H7 (cell line): ENCODE data around the gene RYR1. TPM values are rescaled to one million over a fixed set of nuclear protein-coding genes. Genes with fewer than 3 reads are reported as not detected.
"Not testable (repeated sequence)": the region's sequence is repeated elsewhere in the genome, so short reads cannot be mapped to it uniquely, and the experiment has no call there.

Source experiments
- DNase-seq: peaks from one replicate; pipeline ENCODE4 v3.0.0; 2012
- H3K27me3 ChIP-seq: 2 replicates; pipeline ENCODE4 v1.6.0; 2011; ENCODE audit warnings: mild to moderate bottlenecking, low read length; ENCODE audit not compliant: control insufficient read depth, insufficient read depth
- H3K36me3 ChIP-seq: replicated peaks from 2 replicates; pipeline ENCODE4 v1.5.1; 2011; ENCODE audit warnings: low read length; ENCODE audit not compliant: control insufficient read depth, insufficient read depth
- H3K4me3 ChIP-seq: 2 replicates; pipeline ENCODE4 v1.5.1; 2011; ENCODE audit warnings: low read depth, mild to moderate bottlenecking, control low read depth, low read length, moderate library complexity; ENCODE audit not compliant: insufficient read depth
- total RNA-seq: library from RNA; depleted of rRNA; stranded (reverse); fragments of >200 nt; shearing (Covaris generic); gene quantifications from 2 replicates; pipeline ENCODE4 v1.2.3, GENCODE V29; 2014

RYR1 gene
- total RNA-seq, 1 experiment from 2014 or later: 17.9 TPM

DNA sequence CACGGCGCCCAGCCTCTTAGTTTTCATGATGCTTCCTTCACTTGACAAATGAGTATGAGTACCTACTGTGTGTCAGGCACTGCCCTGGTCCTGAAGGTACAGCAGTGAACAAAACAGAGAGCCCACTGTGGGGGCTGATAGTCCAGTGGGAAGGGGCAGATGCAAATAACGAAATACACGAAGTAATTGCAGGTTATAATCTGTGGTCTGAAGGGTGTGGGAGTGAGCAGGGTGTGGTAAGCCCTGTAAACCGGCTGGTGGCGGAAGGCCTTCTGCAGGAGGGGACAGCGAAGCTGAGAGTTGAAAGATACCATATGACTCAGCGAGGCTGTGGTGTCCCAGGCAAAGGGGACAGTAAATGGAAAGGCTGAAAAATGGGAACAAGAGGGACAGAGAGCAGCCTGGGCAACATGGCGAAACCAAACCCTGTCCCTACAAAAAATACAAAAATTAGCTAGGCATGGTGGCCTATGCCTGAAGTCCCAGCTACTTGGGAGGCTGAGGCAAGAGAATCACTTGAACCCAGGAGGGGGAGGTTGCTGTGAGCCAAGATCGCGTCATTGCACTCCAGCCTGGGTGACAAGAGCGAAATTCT lies 123.8 kb downstream of the RYR1 start:
- DNase-seq: no peak
- Histone ChIP-seq H3K27me3 (no peaks in the 10 kb centered on the region), H3K4me3 (no peak overlapping the region), H3K36me3 (peaks cover 5% of the 10 kb centered on the region)

DNA sequence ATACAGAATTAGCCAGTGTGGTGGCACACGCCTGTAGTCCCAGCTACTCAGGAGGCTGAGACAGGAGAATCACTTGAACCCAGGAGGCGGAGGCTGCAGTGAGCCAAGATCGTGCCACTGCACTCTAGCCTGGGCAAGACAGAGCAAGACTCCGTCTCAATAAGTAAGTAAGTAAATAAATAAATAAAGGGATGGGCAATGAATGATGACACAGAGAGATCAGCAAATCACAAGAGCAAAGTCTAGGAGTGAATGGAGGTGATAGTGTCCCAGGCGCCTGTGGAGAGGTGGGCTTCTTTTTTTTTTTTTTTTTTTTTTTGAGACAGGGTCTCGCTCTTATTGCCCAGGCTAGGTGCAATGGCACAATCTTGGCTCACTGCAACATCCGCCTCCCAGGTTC lies 125.4 kb downstream of the RYR1 start:
- DNase-seq, H3K4me3 ChIP-seq, H3K27me3 ChIP-seq, H3K36me3 ChIP-seq: not testable (repeated sequence)

DNA sequence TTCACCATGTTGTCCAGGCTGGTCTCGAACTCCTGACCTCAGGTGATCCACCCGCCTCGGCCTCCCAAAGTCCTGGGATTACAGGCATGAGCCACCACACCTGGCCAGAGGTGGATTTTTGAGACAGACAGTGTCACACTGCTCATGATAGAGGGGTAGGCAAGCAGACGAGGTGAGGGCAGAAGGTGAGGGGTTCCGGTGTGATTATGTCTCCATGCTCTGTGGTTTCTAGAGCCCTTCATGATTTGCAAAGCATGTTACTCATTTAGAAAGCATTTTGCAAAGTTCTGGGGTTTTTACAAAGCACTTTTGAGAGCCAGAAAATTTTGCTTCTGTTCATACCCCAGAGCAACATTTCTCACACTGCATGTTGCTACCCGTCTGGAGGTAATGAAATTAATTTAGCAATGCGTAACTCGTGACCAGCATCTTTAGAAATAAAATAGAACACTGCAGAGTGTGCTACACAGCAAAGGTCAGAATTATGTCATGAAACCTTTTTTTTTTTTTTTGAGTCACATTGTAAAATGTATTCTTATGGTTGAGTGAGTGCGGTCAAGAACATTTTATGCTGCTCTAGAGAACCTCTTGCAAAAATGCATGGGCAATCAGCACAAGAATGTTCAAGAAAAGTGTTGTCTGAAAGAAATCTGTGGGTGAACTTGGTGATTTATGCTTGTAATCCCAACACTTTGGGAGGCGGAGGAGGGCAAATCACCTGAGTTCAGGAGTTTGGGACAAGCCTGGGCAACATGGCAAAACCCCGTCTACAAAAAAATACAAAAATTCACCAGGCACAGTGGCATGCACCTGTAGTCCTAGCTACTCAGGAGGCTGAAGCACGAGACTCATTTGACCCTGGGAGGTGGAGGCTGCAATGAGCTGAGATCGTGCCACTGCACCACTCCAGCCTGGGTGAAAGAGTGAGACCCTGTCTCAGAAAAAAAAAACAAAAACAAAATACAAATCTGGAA lies 126.2 kb downstream of the RYR1 start:
- Histone ChIP-seq H3K4me3 (no peak overlapping the region), H3K27me3 (no peaks in the 10 kb centered on the region), H3K36me3 (peaks cover 5% of the 10 kb centered on the region)
- DNase-seq: no peak

DNA sequence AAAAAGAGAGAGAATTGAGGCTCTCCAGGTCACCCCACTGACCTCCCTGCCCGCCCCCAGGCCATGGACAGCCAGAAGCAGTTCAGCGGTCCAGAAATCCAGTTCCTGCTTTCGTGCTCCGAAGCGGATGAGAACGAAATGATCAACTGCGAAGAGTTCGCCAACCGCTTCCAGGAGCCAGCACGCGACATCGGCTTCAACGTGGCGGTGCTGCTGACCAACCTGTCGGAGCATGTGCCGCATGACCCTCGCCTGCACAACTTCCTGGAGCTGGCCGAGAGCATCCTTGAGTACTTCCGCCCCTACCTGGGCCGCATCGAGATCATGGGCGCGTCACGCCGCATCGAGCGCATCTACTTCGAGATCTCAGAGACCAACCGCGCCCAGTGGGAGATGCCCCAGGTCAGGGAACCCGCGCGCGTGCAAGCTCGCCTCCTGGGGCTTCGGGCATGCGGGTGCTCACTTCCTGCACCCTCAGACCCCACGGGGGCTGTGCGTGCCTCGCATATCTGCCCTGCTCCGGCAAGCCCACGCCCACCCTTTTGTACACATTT lies 127.6 kb downstream of the RYR1 start:
- peaks cover 5% of the 10 kb centered on the region for H3K36me3 ChIP-seq
- H3K4me3 ChIP-seq: no peak overlapping the region
- peak; percentile 31 for DNase-seq
- no peaks in the 10 kb centered on the region for H3K27me3 ChIP-seq

DNA sequence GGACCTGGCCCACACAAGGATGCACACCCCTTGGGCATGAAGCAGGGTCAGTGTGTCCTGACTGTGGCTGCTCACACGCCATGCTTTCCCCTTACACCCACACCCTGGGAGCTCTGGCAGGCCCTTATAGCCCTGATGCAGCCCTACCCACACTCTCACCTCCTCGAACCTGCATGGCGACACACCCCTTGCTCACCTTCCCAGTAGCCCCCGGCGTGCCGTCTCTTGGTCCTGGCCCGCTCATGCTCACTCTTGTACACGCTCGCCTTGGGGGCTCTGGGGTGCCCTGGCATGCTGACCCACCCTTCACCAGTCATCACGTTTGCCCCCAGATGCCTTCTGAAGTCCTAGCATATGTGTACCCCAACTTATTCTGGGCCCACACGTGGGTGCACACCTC lies 128.2 kb downstream of the RYR1 start:
- H3K36me3 ChIP-seq: peaks cover 5% of the 10 kb centered on the region
- no peaks in the 10 kb centered on the region for H3K27me3 ChIP-seq
- DNase-seq: peak; percentile 32
- H3K4me3 ChIP-seq: no peak overlapping the region

DNA sequence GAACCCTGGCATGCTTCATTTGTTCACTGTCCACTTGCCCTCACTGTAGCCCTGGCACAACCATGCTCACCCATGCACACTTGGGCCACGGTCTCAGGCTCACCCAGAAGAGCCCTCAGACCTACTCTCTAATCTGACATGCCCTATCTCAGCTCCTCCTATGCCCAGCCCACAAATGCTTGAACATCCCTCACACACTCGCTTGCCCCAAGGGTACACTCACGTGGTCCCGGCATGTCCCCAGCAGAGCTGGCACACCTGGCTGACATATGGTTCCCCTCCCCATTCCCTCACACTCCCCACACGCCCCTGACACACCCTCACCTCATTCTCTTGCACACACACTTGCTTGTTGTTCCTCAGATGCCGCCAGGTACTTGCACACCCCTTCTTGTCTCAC lies 128.6 kb downstream of the RYR1 start:
- Histone ChIP-seq H3K27me3 (no peaks in the 10 kb centered on the region), H3K4me3 (no peak overlapping the region), H3K36me3 (peaks cover 5% of the 10 kb centered on the region)
- DNase-seq: no peak

DNA sequence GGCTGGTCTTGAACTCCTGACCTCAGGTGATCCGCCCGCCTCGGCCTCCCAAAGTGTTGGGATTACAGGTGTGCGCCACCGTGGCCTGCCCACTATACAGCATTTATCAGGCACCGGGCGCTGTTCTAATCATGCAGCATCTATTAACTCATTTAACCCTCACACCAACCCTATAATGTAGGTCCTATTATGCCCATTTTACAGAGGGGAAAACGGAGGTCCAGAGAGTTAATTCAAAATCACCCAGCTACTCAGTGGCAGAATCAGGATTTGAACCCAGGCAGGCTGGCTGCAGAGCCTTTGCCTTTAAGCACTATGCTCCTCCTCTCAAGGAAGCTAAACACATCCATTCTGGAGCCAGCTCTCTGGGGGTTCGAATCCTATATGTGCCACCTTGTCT lies 130.0 kb downstream of the RYR1 start:
- Histone ChIP-seq H3K27me3 (no peaks in the 10 kb centered on the region), H3K36me3 (peaks cover 5% of the 10 kb centered on the region), H3K4me3 (no peak overlapping the region)
- no peak for DNase-seq

DNA sequence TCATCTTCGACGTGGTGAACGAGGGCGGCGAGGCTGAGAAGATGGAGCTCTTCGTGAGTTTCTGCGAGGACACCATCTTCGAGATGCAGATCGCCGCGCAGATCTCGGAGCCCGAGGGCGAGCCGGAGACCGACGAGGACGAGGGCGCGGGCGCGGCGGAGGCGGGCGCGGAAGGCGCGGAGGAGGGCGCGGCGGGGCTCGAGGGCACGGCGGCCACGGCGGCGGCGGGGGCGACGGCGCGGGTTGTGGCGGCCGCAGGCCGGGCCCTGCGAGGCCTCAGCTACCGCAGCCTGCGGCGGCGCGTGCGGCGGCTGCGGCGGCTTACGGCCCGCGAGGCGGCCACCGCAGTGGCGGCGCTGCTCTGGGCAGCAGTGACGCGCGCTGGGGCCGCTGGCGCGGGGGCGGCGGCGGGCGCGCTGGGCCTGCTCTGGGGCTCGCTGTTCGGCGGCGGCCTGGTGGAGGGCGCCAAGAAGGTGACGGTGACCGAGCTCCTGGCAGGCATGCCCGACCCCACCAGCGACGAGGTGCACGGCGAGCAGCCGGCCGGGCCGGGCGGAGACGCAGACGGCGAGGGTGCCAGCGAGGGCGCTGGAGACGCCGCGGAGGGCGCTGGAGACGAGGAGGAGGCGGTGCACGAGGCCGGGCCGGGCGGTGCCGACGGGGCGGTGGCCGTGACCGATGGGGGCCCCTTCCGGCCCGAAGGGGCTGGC lies 131.6 kb downstream of the RYR1 start:
- no peaks in the 10 kb centered on the region for H3K27me3 ChIP-seq
- DNase-seq: peak; percentile 54
- H3K4me3 ChIP-seq: no peak overlapping the region
- peaks cover 5% of the 10 kb centered on the region for H3K36me3 ChIP-seq

DNA sequence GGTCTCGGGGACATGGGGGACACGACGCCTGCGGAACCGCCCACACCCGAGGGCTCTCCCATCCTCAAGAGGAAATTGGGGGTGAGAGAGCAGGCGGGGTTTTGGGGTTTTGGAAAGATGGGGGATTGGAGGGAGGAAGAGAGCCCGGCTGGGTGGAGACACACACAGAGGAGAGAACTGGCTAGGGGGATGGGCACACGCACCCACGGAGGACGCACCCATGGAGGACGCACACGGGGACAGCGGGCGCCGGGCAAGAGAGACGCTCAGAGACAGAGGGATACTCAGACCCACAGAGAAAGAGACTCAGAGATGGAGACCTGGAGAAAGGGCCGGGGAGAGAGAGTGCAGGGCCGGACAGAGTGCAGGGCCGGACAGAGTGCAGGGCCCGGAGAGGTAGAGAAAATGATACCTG lies 132.2 kb downstream of the RYR1 start:
- Histone ChIP-seq H3K36me3 (peaks cover 5% of the 10 kb centered on the region), H3K27me3 (no peaks in the 10 kb centered on the region), H3K4me3 (no peak overlapping the region)
- DNase-seq: peak; percentile 44

DNA sequence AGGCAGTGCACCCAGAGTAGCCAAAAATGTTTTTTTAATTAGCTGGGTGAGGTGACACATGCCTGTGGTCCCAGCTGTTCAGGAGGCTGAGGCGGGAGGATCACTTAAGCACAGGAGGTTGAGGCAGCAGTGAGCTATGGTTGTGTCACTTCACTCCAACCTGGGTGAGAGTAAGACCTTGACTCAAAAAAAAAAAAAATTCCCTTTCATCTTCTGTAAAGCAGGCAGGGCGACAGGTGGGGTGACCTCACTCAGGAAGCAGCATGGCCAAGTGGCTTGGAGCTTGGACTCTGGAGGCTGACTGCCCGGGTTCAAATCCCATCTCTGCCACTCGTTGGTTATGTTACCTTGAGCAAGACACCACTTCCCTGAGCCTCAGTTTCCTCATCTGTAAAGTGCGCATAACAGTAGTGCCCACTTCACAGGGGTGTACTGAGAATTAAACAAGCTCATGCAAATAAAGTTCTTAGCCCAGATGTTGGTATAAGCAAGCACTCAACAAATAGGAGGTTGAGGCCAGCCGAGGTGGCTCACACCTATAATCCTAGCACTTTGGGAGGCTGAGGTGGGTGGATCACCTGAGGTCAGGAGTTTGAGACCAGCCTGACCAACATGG lies 136.0 kb downstream of the RYR1 start:
- Histone ChIP-seq H3K27me3 (no peaks in the 10 kb centered on the region), H3K36me3 (no peaks in the 10 kb centered on the region; the same call in 1 of the 2 replicates), H3K4me3 (no peak overlapping the region)
- DNase-seq: no peak

DNA sequence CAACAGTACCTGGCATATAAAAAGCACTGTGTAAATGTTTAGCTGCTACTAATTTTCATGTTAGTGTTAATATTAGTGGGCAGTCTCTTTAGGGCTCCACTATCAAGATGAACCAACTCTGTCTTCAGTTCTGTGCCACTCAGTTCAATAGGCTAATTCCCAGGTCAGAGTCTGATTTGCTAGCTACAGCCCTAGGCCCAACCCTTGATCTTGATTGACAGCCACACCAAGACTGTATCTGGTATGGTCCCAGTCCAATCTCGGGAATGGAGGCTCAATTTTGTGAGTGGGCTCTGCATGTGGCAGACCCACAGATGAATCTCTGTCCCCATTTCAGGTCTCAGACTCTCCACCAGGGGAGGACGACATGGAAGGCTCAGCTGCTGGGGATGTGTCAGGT lies 138.2 kb downstream of the RYR1 start:
- Histone ChIP-seq H3K4me3 (no peak overlapping the region), H3K27me3 (no peaks in the 10 kb centered on the region), H3K36me3 (peaks cover 1% of the 10 kb centered on the region; the same call in 1 of the 2 replicates)
- no peak for DNase-seq

DNA sequence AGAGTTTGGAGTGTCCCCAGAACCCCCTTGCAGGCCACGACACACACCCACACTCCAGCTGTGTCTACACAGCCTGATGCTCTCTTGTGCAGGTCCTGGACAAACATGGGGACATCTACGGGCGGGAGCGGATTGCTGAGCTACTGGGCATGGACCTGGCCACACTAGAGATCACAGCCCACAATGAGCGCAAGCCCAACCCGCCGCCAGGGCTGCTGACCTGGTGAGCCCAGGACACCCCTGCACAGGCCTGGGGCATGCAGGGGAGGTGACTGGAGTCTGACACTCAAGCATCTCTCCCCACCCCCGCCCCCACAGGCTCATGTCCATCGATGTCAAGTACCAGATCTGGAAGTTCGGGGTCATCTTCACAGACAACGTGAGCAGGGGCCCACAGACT lies 144.3 kb downstream of the RYR1 start:
- H3K27me3 ChIP-seq: no peaks in the 10 kb centered on the region
- no peak overlapping the region for H3K4me3 ChIP-seq
- H3K36me3 ChIP-seq: 0 out of 2 replicates have a peak, but pooled peaks cover 1% of the 10 kb centered on the region
- DNase-seq: peak; percentile 26

DNA sequence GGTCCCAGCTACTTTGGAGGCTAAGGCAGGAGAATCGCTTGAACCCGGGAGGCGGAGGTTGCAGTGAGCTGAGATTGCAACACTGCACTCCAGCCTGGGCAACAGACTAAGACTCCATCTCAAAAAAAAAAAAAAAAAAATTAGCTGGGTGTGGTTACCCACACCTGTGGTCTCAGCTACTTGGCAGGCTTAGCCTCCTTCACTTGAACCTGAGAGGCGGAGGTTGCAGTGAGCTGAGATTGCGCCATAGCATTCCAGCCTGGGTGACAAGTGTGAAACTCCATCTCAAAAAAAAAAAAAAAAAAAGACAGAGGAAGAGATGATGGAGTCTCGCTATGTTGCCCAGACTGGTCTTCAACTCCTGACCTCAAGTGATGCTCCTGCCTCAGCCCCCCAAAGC lies 145.8 kb downstream of the RYR1 start:
- not testable (repeated sequence) for H3K4me3 ChIP-seq, DNase-seq, H3K27me3 ChIP-seq, H3K36me3 ChIP-seq

DNA sequence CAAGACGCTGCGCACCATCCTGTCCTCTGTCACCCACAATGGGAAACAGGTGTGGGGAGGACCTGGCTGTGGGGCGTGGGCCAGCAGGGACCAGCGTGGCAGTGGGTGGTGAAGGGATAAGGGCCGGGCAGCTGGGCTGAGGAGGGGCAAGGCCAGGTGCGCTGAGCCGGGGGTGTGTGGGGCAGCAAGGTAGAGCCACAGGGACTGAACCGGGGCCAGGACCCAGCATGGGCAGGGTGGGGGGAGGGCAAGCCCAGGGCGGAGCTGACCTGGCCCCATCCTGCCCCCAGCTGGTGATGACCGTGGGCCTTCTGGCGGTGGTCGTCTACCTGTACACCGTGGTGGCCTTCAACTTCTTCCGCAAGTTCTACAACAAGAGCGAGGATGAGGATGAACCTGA lies 146.6 kb downstream of the RYR1 start:
- DNase-seq: peak; percentile 51
- Histone ChIP-seq H3K4me3 (no peak overlapping the region), H3K36me3 (0 out of 2 replicates have a peak, but pooled peaks cover 1% of the 10 kb centered on the region), H3K27me3 (no peaks in the 10 kb centered on the region)
